Stimulated activated CD4-positive, alpha-beta T cell treated with anti-CD3 and anti-CD28 coated beads, Interleukin-15, amount 100 ng/mL, for 24 hours (primary cell): ENCODE results near the gene RAB3C.

ENCODE experiments used
- DNase-seq: peaks from one replicate; pipeline ENCODE4 v3.0.0-alpha.2; 2020

RAB3C gene

DNA sequence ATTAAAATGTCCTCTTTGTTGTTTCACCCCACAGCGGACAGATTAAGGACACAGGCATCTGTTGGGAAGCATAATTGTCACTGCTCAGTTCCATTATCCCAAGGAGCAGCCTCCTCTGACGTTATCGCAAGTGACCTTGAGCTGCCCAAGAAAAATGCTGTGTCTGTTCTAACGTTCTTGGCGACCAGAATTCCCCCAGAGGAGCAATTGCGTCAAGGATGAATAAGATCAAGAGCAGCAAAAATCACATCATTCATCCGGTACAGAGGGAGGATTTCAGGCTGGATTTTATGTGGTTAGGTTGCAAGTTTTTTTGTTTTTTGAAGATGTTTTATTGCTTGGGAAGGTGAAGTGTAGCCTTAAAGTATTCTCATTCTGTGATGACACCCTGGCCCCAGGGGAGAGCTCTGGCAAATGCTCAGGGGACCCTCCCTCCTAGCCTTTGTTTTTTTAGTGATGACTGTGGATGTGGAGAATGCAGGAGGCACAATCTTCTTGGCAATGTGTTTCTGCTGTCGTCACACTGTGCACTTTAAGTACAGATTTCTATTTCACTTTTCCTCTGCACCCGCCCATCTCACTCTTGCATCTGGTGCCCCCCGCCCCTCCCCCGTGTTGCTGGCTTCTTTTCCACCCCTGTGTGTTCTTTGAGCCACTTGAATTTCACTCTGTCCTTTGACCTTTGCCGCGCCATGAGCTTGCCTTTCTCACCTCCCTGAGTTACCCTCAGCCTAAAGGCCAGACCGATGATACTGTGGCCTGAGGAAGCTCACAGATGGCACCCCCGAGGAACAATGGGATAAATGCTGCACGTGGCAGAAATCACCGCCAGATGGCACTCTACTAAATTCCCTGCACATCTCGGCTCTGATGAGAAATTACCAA lies 308.5 kb downstream of the RAB3C start:
- peak; percentile 77 for DNase-seq

DNA sequence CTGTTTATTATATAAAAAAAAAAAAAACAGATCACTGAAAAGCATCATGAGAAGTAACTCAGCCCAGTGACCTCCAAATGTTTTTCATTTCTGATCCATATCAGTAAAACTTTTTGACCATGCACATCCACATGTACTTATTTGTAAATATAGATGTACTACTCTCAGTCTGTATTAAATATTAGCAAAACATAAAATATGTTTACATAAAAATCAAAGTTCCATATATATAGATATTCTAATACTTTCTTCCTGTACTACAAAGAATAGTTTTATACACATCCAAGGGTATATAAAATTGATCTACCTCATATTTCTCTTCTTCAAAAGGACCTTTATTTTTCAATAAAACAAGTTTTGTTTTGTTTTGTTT lies 309.1 kb downstream of the RAB3C start:
- DNase-seq: no peak

DNA sequence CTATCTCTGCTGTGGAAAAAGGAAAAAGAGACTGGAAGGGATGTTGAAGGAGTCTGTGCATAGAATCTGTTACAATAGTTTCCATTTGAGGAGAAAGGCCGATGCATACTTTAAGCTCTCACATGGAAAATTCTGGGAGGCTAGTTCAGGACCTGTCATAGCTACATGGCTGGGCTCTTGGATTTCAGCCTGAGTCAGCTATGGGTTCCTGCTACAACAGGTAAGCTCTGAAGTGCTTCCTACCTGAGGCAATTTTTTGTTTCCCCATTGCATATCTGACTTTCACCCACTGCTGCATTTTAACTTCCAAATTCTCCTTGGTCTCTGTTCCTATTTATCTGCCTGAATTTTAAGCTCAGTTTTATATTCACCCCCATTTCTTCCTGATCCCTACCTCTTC lies 310.7 kb downstream of the RAB3C start:
- DNase-seq: no peak

DNA sequence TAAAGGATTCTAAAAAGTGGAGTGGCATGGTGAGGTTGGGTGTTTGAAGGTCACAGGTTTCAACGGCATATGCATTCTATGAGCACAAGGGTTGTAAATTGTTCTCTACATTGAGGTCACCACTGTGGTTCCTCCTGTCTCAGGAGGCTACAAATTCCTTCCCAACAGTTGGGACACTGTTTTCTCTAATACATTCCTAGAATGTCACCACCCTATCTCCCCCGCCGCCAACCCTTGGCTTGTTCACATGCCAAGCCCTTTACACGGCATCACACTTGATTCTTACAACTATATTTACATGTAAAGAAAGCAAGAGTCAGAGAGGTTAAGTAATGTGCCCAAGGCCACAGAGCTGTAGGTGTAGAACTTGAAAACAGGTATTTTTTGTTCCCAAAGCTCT lies 315.1 kb downstream of the RAB3C start:
- no peak for DNase-seq

DNA sequence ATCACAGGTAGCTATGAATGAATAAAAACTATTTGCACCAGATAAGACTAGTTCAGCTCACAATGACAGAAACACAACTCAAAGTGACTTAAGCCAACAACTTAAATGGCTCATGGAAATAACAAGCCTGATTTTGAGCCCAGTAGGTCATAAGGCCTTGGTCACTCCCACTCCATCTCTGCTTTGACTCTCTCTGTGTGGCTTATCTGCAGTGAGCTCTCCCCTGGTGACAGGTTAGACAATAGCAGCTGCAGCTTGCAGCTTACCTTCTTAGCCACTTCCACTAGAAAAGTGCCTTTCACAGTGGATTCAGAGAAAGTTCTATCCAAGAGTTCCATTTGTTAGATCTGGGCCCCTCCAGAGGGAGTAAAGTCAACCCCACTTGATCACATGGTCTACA lies 315.7 kb downstream of the RAB3C start:
- no peak for DNase-seq

DNA sequence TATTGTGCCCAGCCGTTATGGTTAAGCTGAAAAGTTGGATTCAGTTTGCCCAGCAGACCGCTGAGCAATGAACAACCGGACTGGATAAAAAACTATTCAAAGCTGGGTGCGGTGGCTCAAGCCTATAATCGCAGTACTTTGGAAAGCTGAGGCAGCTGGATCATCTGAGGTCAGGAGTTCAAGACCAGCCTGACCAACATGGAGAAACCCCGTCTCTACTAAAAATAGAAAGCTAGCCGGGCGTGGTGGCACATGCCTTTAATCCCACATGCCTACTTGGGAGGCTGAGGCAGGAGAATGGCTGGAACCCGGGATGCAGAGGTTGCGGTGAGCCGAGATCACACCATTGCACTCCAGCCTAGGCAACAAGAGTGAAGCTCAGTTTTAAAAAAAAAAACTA lies 318.4 kb downstream of the RAB3C start:
- DNase-seq: no peak

DNA sequence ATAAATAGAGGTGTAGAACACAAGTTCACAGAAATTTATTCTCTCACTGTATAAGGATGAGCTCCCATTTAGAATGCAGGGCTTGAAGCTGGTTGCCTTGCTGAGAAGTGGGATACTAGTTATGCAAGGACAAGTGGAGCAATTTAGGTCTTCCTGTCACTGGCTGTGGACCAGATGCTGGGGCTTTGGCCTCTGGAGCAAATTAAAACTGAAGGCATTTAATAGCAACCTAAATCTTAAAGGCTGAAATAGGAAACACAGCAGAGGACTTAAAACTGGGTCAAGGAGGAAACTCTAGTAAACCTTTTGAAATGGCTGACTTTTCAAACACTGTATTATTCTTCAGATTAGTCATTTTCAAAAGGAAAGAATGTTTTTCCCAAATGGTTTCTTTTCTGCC lies 319.4 kb downstream of the RAB3C start:
- DNase-seq: no peak

DNA sequence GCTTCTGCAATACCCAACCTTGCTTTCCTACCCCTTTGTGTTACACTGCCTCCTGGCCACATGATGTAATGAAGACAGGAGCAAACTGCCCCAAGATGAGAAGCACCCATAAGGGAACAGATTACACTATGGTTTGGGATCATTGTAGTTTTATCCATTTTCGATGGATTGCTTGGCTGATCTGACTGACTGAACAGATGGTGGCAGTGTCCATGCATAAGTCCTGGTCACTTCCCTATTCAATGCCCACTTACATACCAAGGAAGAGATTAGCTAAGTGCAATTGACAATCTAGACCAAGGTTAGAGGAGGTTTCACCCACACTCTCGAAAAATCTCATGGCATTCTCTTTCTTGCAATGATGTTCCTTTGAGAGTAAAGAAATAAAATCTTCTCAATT lies 319.9 kb downstream of the RAB3C start:
- no peak for DNase-seq

DNA sequence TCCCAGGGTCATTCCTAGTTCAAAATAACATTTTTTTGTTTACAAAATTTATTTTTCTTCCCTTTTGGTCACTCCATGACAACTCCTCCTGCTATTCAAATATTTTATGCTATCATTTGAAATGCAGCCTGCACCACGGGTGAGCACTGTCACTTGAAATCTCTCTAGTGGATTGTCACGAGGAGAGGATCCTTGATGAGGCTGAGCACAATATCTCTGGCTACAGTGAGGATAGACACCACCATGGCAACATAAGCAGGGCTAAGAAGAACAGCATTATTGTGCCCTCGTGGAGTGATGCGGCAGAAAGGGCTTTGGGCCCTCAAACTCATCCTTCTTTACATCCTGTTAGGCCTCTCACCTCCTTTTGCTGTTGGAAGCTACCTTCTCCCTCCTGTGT lies 321.9 kb downstream of the RAB3C start:
- DNase-seq: no peak

DNA sequence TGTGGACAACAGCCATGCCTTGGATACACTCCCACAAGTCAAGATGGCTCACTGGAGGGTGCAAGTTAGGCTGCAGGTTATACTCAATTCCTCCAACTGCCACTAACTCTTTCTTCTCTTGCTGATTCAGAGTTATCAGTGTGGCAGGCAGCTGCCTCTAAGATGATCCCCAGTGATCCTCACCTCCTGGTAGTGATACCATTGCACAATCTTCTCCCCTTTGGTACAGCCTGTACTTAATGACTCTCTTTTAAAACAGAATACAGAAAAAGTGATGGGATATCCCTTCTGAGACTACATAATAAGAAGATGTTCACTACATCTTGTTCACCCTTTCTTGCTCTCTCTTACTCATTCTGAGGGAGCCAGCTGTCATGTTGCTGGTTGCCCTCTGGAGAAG lies 323.1 kb downstream of the RAB3C start:
- no peak for DNase-seq
